ENCODE data around the gene ENTPD6.

DNA sequence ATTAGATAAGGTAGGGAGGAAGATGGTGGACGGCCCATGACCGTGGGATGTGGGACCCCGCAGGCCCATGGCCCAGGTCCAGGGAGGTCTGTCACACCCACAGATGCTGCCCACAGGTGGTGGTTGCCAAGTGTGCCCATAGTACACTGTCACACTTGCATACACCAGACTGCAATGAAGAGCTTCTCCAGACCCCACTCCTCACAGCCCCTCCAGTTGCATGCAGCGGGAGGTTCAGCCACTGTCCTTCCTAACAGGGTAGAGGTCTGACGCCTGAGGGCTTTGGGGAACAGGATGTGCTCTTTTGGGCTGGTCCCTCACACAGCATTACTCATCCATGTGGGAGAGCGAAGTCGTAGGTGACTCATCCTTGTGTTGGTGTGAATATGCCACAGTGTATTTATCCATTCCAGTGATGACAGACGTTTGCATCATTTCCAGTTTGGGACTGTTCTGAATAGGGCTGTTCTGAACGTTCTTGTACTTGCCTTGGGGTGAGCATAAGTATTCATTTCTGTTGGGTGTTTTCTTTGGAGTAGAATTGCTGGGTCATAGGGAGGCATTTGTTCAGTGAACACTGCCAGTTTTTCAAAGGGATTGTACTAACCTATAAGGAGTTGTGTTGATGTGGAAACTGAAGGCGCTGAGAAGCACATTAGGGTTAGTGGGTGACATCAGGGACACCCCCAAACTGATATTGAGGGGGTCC, 42.3 kb downstream of the ENTPD6 start:
- TF ChIP-seq, protein P1, sequence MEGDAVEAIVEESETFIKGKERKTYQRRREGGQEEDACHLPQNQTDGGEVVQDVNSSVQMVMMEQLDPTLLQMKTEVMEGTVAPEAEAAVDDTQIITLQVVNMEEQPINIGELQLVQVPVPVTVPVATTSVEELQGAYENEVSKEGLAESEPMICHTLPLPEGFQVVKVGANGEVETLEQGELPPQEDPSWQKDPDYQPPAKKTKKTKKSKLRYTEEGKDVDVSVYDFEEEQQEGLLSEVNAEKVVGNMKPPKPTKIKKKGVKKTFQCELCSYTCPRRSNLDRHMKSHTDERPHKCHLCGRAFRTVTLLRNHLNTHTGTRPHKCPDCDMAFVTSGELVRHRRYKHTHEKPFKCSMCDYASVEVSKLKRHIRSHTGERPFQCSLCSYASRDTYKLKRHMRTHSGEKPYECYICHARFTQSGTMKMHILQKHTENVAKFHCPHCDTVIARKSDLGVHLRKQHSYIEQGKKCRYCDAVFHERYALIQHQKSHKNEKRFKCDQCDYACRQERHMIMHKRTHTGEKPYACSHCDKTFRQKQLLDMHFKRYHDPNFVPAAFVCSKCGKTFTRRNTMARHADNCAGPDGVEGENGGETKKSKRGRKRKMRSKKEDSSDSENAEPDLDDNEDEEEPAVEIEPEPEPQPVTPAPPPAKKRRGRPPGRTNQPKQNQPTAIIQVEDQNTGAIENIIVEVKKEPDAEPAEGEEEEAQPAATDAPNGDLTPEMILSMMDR (IDR thresholded peaks at IDR 0.05), result no peak
- TF ChIP-seq EZH2 (IDR thresholded peaks at IDR 0.05; ENCODE audit: borderline replicate concordance, insufficient read depth, low read depth, low read length, poor library complexity, severe bottlenecking), result no peak

All from B cell (primary cell).